ENCODE results near the gene EXOSC10. TPM values are rescaled to one million over a fixed set of nuclear protein-coding genes. Genes with fewer than 3 reads are reported as not detected.

Gene EXOSC10
- total RNA-seq, 1 donor from 2014 or later = 39.7 TPM

Other genes starting within 250 kb of the EXOSC10 start
- gene TARDBP, start 87.2 kb downstream of the EXOSC10 start, total RNA-seq = 218 TPM
- not detected for gene MASP2, start 52.6 kb downstream of the EXOSC10 start, total RNA-seq
- 25.7 TPM for gene SRM, start 39.9 kb downstream of the EXOSC10 start, total RNA-seq
- 12.0 TPM for gene ANGPTL7, start 89.5 kb upstream of the EXOSC10 start, total RNA-seq
- gene MTOR, start 162.7 kb upstream of the EXOSC10 start, total RNA-seq = 44.5 TPM
- gene UBIAD1, start 173.3 kb upstream of the EXOSC10 start, total RNA-seq = 11.6 TPM